Measurements from ENCODE around the gene PARG.
"Not testable (repeated sequence)": the region's sequence is repeated elsewhere in the genome, so short reads cannot be mapped to it uniquely, and the experiment has no call there.

Gene PARG

GRCh38 chr10:49941447-49942338 is at the start of gene PARG, which contains the start of gene TIMM23B:
Gene PARG (minus strand): TSS chr10:49942027. CDS start chr10:49941725, 302 bp downstream.
Gene TIMM23B (plus strand): TSS chr10:49942053. CDS start chr10:49942195, 142 bp downstream.
- peak; percentile 77 for DNase-seq (ENCODE audit: low read depth)

- not testable (repeated sequence) for DNase-seq (ENCODE audit: low read depth)
These were observed 46.5 kb upstream of the PARG start, which contains the start of gene AGAP6 for GRCh38 chr10:49988376-49988775. Gene AGAP6 (plus strand): TSS chr10:49988406. CDS start chr10:49988716, 310 bp downstream.

GRCh38 chr10:49987207-49987606 is 45.4 kb upstream of the PARG start:
- DNase-seq (ENCODE audit: low read depth), result not testable (repeated sequence)

- not testable (repeated sequence) for DNase-seq (ENCODE audit: low read depth)
These were observed 35.9 kb upstream of the PARG start for GRCh38 chr10:49977756-49978155.

- DNase-seq (ENCODE audit: low read depth), result peak; percentile 53
These were observed 30.3 kb upstream of the PARG start for GRCh38 chr10:49972094-49972493.

- not testable (repeated sequence) for DNase-seq (ENCODE audit: low read depth)
These were observed 29.6 kb upstream of the PARG start for GRCh38 chr10:49971466-49971865.

- not testable (repeated sequence) for DNase-seq (ENCODE audit: low read depth)
These were observed 28.6 kb upstream of the PARG start for GRCh38 chr10:49970331-49970857.

- not testable (repeated sequence) for DNase-seq (ENCODE audit: low read depth)
These were observed 11.3 kb upstream of the PARG start for GRCh38 chr10:49953122-49953521.

- not testable (repeated sequence) for DNase-seq (ENCODE audit: low read depth)
These were observed 10.2 kb upstream of the PARG start for GRCh38 chr10:49952006-49952405.

- DNase-seq (ENCODE audit: low read depth), result not testable (repeated sequence)
These were observed 6.9 kb upstream of the PARG start for GRCh38 chr10:49948737-49949136.

- DNase-seq (ENCODE audit: low read depth), result not testable (repeated sequence)
These were observed 6.3 kb upstream of the PARG start for GRCh38 chr10:49948142-49948541.

GRCh38 chr10:49943607-49944006 is 1.8 kb upstream of the PARG start:
- peak; percentile 17 for DNase-seq (ENCODE audit: low read depth)

- peak; percentile 12 for DNase-seq (ENCODE audit: low read depth)
These were observed 495 bp upstream of the PARG start for GRCh38 chr10:49942339-49942705.

GRCh38 chr10:49931959-49932728 is 9.7 kb downstream of the PARG start:
- not testable (repeated sequence) for DNase-seq (ENCODE audit: low read depth)

GRCh38 chr10:49931276-49931675 is 10.6 kb downstream of the PARG start:
- DNase-seq (ENCODE audit: low read depth), result not testable (repeated sequence)

GRCh38 chr10:49923572-49923971 is 18.3 kb downstream of the PARG start:
- DNase-seq (ENCODE audit: low read depth), result not testable (repeated sequence)

- not testable (repeated sequence) for DNase-seq (ENCODE audit: low read depth)
These were observed 19.8 kb downstream of the PARG start for GRCh38 chr10:49922041-49922440.

- not testable (repeated sequence) for DNase-seq (ENCODE audit: low read depth)
These were observed 23.9 kb downstream of the PARG start for GRCh38 chr10:49917927-49918326.

- not testable (repeated sequence) for DNase-seq (ENCODE audit: low read depth)
These were observed 25.4 kb downstream of the PARG start for GRCh38 chr10:49916451-49916850.

- not testable (repeated sequence) for DNase-seq (ENCODE audit: low read depth)
These were observed 31.5 kb downstream of the PARG start for GRCh38 chr10:49910295-49910694.

GRCh38 chr10:49908290-49909080 is 33.3 kb downstream of the PARG start:
- peak; percentile 7 for DNase-seq (ENCODE audit: low read depth)
